Retinal pigment epithelial cell (primary cell): ENCODE results near the gene OR1J4.

Experiments used
- DNase-seq: peaks from one replicate; pipeline ENCODE4 v3.0.0-alpha.2; 2010; ENCODE audit warnings: low read depth
- H3K4me3 ChIP-seq: 2 replicates; pipeline ENCODE4 v1.5.1; 2011; ENCODE audit warnings: mild to moderate bottlenecking, low read length, control low read depth, moderate library complexity
- TF ChIP-seq, protein P1 (sequence below): conservative IDR thresholded peaks from 2 replicates; pipeline ENCODE4 v1.5.1; 2011; ENCODE audit warnings: low read depth, low read length, control low read depth, inconsistent platforms

Gene OR1J4

DNA sequence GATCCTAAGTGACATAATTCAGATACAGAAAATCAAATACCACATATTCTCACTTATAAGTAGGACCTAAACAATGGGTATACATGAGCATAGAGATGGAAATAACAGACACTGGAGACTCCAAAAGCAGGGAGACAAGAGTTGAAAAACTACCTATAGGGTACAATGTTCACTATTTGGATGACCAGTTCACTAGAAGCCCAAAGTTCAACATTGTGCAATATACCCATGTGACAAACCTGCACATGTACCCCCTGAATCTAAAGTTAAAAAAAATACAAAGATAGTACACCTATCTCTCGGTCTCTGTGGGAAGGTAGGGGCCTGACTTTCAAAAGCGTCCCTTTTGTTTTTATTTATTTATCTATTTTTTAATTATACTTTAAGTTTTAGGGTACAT is 19.8 kb downstream of the OR1J4 start:
- no peak for DNase-seq
- TF ChIP-seq, protein P1, sequence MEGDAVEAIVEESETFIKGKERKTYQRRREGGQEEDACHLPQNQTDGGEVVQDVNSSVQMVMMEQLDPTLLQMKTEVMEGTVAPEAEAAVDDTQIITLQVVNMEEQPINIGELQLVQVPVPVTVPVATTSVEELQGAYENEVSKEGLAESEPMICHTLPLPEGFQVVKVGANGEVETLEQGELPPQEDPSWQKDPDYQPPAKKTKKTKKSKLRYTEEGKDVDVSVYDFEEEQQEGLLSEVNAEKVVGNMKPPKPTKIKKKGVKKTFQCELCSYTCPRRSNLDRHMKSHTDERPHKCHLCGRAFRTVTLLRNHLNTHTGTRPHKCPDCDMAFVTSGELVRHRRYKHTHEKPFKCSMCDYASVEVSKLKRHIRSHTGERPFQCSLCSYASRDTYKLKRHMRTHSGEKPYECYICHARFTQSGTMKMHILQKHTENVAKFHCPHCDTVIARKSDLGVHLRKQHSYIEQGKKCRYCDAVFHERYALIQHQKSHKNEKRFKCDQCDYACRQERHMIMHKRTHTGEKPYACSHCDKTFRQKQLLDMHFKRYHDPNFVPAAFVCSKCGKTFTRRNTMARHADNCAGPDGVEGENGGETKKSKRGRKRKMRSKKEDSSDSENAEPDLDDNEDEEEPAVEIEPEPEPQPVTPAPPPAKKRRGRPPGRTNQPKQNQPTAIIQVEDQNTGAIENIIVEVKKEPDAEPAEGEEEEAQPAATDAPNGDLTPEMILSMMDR = no peak
- no peak overlapping the region for H3K4me3 ChIP-seq

DNA sequence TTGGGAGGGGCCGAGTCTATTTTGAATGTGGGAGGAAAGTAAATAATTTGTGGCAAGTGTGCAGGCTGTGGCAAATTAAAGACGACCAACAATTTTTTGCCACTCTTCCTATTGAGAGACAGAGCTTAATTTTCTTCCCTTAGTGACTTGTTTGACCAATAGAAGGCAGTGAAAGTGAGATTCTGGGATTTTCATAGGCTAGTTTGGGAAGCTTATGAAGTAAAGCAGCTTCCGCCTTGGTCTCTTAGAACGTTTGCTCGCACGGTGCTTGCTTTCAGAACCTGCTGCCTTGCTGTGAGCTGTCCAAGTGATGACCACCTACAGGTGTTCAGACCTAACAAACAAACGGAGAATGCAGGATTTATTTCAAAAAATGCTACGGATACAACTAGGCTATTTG is 27.3 kb downstream of the OR1J4 start:
- TF ChIP-seq, protein P1 = no peak
- DNase-seq = no peak
- H3K4me3 ChIP-seq = no peak overlapping the region

DNA sequence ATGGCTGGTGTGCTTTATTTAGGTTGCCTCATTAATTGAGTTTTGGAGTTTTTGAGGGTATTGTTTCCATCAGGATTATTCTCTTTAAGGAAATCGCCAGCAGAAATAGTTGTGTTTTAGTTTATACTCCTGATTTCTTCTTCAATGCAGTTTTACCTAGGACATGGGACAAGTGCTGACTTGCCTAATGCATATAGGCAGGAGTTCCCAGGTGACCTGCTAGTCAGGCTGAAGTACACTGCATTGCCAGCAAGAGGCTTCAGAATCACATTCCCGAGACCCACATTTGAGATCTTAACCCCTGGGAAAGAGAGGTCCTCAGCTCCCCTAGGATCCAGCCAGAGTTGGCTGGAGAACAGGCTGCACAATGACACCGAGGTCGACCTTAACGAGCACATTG is 32.4 kb downstream of the OR1J4 start:
- TF ChIP-seq, protein P1 = no peak
- no peak for DNase-seq

DNA sequence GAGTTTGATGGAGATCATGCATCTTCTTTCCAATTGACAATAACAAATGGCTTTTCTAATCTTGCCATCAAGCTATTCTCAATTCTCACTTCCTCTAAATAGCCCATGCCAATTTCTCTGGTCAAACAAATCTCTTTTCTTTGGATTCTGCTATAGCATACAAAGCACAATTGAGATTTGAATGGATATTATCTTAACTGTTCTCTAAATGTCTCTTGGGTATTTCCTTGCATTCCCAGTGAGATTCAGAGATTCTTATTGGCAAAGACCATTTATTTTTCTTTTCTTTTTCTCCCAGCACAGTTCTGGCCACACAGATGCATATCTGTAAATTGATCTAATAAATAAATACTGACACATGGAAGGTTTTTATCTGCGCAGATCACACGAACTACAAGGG is 33.9 kb downstream of the OR1J4 start, which contains the start of gene OR1N2:
Gene OR1N2 (plus strand): TSS at position 301 of the 400 bp plus-strand sequence. CDS start 100 bp downstream, outside the sequence.
- TF ChIP-seq, protein P1 = no peak
- no peak for DNase-seq

More for the DNA sequence above, 32.4 kb downstream of the OR1J4 start:
- no peak overlapping the region for H3K4me3 ChIP-seq

DNA sequence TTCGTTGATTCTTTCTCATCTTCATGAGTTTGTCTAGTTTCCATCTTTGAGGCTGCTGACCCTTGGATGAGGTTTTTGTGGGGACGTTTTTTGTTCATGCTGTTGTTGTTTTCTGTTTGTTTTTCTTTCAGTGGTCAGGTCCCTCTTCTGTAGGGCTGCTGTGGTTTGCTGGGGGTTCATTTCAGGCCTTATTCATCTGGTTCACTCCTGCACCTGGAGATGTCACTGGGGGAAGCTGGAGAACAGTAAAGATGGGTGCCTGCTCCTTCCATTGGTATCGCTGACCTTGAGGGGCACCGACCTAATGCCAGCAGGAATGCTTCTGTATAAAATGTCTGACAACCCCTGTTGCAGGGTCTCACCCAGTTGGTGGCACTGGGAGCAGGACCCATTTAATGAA is 42.5 kb downstream of the OR1J4 start:
- TF ChIP-seq, protein P1 = no peak
- DNase-seq = no peak
- no peak overlapping the region for H3K4me3 ChIP-seq

More for the DNA sequence above, 33.9 kb downstream of the OR1J4 start, which contains the start of gene OR1N2:
- no peak within 1 kb of the TSS for H3K4me3 ChIP-seq

DNA sequence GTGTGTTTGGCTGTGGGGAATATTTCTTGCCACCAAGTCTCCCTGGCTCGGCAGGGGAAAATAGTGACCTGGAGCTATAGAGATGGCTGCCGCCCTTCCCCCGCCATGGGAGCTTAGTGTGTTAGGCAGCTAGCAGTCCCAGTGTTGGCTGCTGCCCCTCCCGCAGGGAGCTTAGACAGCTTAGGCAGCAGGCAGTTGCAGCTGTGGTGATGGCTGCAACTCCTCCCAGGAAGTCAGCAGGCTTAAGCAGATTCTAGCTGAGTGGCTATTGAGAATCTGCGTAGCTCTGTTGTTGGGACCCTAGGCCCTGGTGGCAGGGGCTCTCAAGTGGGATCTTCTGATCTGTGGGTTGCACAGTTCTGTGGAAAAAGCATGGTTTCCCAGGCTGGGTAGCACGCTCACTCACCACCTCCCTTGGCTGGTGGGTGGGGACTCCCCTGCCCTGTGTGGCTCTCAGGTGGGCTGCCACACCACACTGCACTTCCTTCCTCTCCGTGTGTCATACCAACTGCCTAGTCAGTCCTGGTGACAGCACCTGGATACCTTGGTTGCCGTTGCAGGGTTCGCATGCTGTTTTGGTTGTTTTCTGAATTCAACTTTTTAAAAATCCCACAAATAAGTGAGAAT is 43.3 kb downstream of the OR1J4 start:
- no peak for DNase-seq
- H3K4me3 ChIP-seq = no peak overlapping the region
- TF ChIP-seq, protein P1 = no peak

DNA sequence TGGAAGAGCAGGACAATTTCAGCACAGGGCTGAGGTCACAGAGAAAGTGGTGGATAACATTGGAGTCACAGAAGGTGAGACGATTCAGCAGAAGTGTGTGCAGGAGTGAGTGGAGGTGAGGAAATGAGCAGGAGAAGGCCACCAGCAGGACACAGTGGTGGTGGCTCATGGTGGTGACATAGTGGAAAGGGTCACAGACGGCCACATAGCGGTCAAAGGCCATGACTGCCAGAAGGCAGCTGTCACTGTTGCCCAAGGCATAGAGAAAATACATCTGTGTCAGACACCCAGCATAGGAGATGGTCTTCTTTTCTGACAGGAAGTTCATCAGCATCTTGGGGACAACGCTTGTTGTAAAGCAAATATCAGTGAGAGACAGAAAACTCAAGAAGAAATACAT is 49.0 kb downstream of the OR1J4 start:
- no peak overlapping the region for H3K4me3 ChIP-seq
- DNase-seq = no peak
- TF ChIP-seq, protein P1 = no peak
